BJ (cell line): ENCODE data around the gene HOXD4. TPM values are rescaled to one million over a fixed set of nuclear protein-coding genes. Genes with fewer than 3 reads are reported as not detected.

Experiments used
- CTCF ChIA-PET: fragments of 350-600 bp; formaldehyde crosslinking; extraction: SDS; loops from one replicate; lab custom pipeline; 2021; ENCODE audit warnings: antibody characterized with exemption, inconsistent platforms; lab: Yijun Ruan, JAX
- POLR2A ChIA-PET: fragments of 300-600 bp; sonication (Branson Sonifier 250); formaldehyde crosslinking; extraction: SDS; loops from one replicate; lab custom pipeline; 2021; ENCODE audit warnings: antibody characterized with exemption; lab: Charles Lee
- DNase-seq: peaks from one replicate; pipeline ENCODE4 v3.0.0-alpha.2; 2011; ENCODE audit warnings: low read depth
- H3K27me3 ChIP-seq: 2 replicates; pipeline ENCODE4 v1.6.0; 2011; ENCODE audit warnings: low read length; ENCODE audit not compliant: control insufficient read depth, insufficient read depth
- H3K36me3 ChIP-seq: 2 replicates; pipeline ENCODE4 v1.5.1; 2011; ENCODE audit warnings: low read length; ENCODE audit not compliant: control insufficient read depth, insufficient read depth
- H3K4me3 ChIP-seq: 2 replicates; pipeline ENCODE4 v1.5.1; 2011; ENCODE audit warnings: low read depth, mild to moderate bottlenecking, control low read depth, low read length
- CTCF ChIP-seq: IDR thresholded peaks from 2 replicates; pipeline ENCODE4 v1.5.1; 2011; ENCODE audit warnings: low read depth, mild to moderate bottlenecking, control low read depth, inconsistent platforms, low read length, moderate library complexity; ENCODE audit not compliant: insufficient read depth
- polyA plus RNA-seq: library from polyadenylated mRNA; depleted of rRNA; stranded (reverse); fragments of >200 nt; gene quantifications from 2 replicates; pipeline ENCODE4 v1.2.3, GENCODE V29; 2011

Gene HOXD4
- polyA plus RNA-seq, 1 experiment, result 0.28 TPM

GRCh38 chr2:176134035-176134434 lies 17.3 kb upstream of the HOXD4 start:
- no peaks in the 10 kb centered on the region for H3K36me3 ChIP-seq
- ChIA-PET CTCF (interaction anchor here (1.4 to 9.3 kb wide), 4 partner anchors 419 to 680 kb away, joined by 4 to 149 read pairs (median 28); no protein-coding TSS in a partner anchor), POLR2A (no interaction called here)
- no peak for TF ChIP-seq CTCF
- no peak for DNase-seq
- H3K27me3 ChIP-seq, result peaks cover 49% of the 10 kb centered on the region
- H3K4me3 ChIP-seq, result no peak overlapping the region

DNA sequence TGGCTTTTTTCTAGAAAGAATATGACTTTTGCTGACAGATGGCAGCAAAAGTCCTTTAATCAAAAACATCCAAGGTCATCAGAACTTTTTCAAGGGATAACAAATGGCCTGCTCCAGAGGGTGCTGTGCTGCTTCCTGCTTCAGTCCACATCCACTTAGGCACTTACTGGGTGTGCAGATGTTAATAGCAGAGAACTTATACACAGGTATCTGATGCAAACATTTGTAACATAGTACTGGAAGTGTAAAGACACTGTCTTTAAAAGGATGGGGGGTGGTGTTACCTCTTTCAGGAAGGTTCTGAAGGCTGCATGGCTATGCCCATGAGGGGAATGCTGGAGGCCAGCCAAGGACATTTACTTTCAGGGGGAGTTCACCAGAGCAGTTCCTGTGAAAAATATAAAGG lies 16.3 kb upstream of the HOXD4 start:
- Histone ChIP-seq H3K27me3 (peaks cover 51% of the 10 kb centered on the region), H3K36me3 (no peaks in the 10 kb centered on the region), H3K4me3 (no peak overlapping the region)
- TF ChIP-seq CTCF, result no peak
- CTCF ChIA-PET, result interaction anchor here (5.2 kb wide), 1 partner anchor 418 kb away, joined by 24 read pairs; no protein-coding TSS in a partner anchor
- DNase-seq, result no peak
- POLR2A ChIA-PET, result no interaction called here

DNA sequence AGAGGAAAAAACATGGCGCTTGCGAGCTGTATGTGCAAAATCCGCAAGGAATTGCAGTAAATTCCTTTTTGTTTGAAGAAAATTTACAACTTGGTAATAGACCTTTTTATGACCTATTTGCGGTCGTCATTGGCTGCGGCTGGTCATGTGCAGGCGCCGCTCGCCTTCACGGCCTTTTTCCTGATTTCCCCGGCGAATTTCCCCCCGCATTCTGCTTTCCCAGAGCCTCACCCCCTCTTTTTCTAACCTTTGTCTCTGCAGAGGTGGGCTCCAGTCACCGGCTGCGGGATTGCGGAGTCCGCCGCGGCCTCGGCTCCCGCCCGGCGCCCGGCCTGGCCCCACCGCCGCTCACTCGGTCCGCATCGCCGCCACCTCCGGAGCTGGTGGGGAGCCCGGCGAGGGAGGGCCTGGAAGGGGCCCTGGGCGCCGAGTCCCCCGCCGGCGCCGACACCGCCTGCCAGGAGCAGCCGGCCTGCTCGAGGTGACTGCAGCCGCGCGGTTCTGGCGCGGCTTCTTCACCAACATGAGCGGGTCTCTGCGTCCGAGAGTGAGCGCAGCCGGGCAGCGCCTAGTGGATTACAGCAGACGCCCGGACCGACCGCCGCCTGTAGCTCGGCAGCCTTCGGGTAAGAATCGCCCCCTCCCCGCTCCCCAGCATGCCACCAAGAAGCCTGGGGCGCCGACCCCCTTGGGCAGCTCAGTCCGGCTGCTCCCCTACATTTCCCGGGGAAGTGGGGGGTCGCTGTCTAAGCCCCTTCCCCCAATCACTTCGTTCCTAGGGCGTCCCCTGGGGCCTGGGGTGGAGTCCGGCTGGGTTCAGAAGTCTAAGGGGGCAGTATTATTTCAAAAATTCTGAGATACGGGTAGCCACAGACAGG lies 14.7 kb upstream of the HOXD4 start:
- no peak for TF ChIP-seq CTCF
- ChIA-PET POLR2A (interaction anchor here (0.7 kb wide), 1 partner anchor 14 kb away, joined by 3 read pairs; the partner anchor contains the start of gene HOXD9), CTCF (interaction anchor here (0.8 to 4.4 kb wide), 9 partner anchors 9 to 1004 kb away, joined by 3 to 24 read pairs (median 4); no protein-coding TSS in a partner anchor)
- DNase-seq, result no peak
- no peaks in the 10 kb centered on the region for H3K36me3 ChIP-seq
- H3K27me3 ChIP-seq, result peaks cover 48% of the 10 kb centered on the region
- peak overlapping the region; percentile 40 for H3K4me3 ChIP-seq

- TF ChIP-seq CTCF, result no peak
- Histone ChIP-seq H3K36me3 (no peaks in the 10 kb centered on the region), H3K4me3 (peak overlapping the region; percentile 40), H3K27me3 (peaks cover 46% of the 10 kb centered on the region)
- DNase-seq, result no peak
- ChIA-PET POLR2A (no interaction called here), CTCF (interaction anchor here (0.9 to 4.7 kb wide), 7 partner anchors 10 to 515 kb away, joined by 3 to 92 read pairs (median 5); no protein-coding TSS in a partner anchor)
These were observed 14.1 kb upstream of the HOXD4 start for GRCh38 chr2:176137252-176137580.

DNA sequence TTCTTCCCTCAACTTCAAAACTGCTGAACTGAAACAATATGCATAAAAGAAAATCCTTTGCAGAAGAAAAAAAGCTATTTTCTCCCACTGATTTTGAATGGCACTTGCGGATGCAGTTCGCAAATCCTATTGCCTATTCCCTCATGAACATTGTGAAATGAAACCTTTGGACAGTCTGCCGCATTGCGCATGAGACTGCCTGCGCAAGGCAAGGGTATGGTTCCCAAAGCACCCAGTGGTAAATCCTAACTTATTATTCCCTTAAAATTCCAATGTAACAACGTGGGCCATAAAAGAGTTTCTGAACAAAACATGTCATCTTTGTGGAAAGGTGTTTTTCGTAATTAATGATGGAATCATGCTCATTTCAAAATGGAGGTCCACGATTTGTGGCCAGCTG lies 13.4 kb upstream of the HOXD4 start:
- H3K4me3 ChIP-seq, result no peak overlapping the region

More for the DNA sequence above, 13.4 kb upstream of the HOXD4 start:
- ChIA-PET CTCF (interaction anchor here (1.6 to 8.7 kb wide), 5 partner anchors 11 to 514 kb away, joined by 8 to 110 read pairs (median 72); no protein-coding TSS in a partner anchor), POLR2A (no interaction called here)
- no peak for TF ChIP-seq CTCF
- Histone ChIP-seq H3K36me3 (no peaks in the 10 kb centered on the region), H3K27me3 (peaks cover 42% of the 10 kb centered on the region)
- no peak for DNase-seq
